ENCODE measurements around the gene SLC16A11. TPM values are rescaled to one million over a fixed set of nuclear protein-coding genes. Genes with fewer than 3 reads are reported as not detected.

The SLC16A11 gene
- total RNA-seq, 4 donors from 2014 or later = 1.2 to 2.2 TPM; not detected in 2

- TF ChIP-seq EP300 (IDR thresholded peaks at IDR 0.05; ENCODE audit: low read depth) = no peak
- peak; percentile 91 to 98 (median 95) for TF ChIP-seq CTCF (IDR thresholded peaks at IDR 0.05)
- TF ChIP-seq POLR2AphosphoS5 (IDR thresholded peaks at IDR 0.05) = peak in 1 of 3 donors; percentile 28
- intact Hi-C loops (cut with DNase I; ENCODE audit: low total_unique reads) = no loop called here
Measured at GRCh38 chr17:7021993-7022778, 21.7 kb downstream of the SLC16A11 start.

GRCh38 chr17:7020894-7021664, 22.8 kb downstream of the SLC16A11 start:
- H3K4me1 ChIP-seq = peaks cover 14 to 50% (median 32%) of the 10 kb centered on the region in 4 donors
- TF ChIP-seq EP300 (IDR thresholded peaks at IDR 0.05; ENCODE audit: low read depth) (no peak), POLR2A (IDR thresholded peaks at IDR 0.05) (no peak), POLR2AphosphoS5 (IDR thresholded peaks at IDR 0.05) (no peak), CTCF (IDR thresholded peaks at IDR 0.05) (no peak)

More at GRCh38 chr17:7021993-7022778, 21.7 kb downstream of the SLC16A11 start:
- H3K27ac ChIP-seq = peak overlapping the region; percentile 56 to 69 (median 66)
- H3K9me3 ChIP-seq = no peaks in the 10 kb centered on the region
- H3K36me3 ChIP-seq = no peaks in the 10 kb centered on the region
- peak overlapping the region in 2 of 4 donors; percentile 19 to 31 for H3K4me3 ChIP-seq
- WGBS, 2 donors (ENCODE audit: low coverage in 1 of 2) = 2% methylated on average over 50 of the region's 53 CpGs; no CpG with 5 or more reads in 1 of the 2 donors
- peak; percentile 86 for DNase-seq
- H3K4me1 ChIP-seq = peaks cover 14 to 39% (median 31%) of the 10 kb centered on the region in 4 donors
- in situ Hi-C loops (cut with MboI; ENCODE audit: low pct_ligation_motif_present in 1 of 4, low pct_unique_long_range_greater_than_20kb in 1 of 4, low sequenced_read_pairs in 3 of 4) = loop anchor here in 2 of 4 donors (25.0 kb wide), 2 partner anchors 360 to 385 kb away; partner anchors contain the start of genes C17orf100 (in 1 of the 2), KIAA0753 (in 1 of the 2), MED31 (in 1 of the 2) and TXNDC17 (in 1 of the 2)
- H3K27me3 ChIP-seq = peaks cover 12% of the 10 kb centered on the region

GRCh38 chr17:7019839-7020519, 23.9 kb downstream of the SLC16A11 start:
- peaks cover 12% of the 10 kb centered on the region for H3K27me3 ChIP-seq
- peaks cover 14 to 61% (median 41%) of the 10 kb centered on the region in 4 donors for H3K4me1 ChIP-seq
- TF ChIP-seq POLR2AphosphoS5 (IDR thresholded peaks at IDR 0.05) (no peak), POLR2A (IDR thresholded peaks at IDR 0.05) (no peak), EP300 (IDR thresholded peaks at IDR 0.05; ENCODE audit: low read depth) (no peak), CTCF (IDR thresholded peaks at IDR 0.05) (no peak)
- H3K9me3 ChIP-seq = no peaks in the 10 kb centered on the region
- H3K36me3 ChIP-seq = no peaks in the 10 kb centered on the region
- intact Hi-C loops (cut with DNase I; ENCODE audit: low total_unique reads) (no loop called here), in situ Hi-C loops (cut with MboI; ENCODE audit: low pct_ligation_motif_present in 1 of 4, low pct_unique_long_range_greater_than_20kb in 1 of 4, low sequenced_read_pairs in 3 of 4) (loop anchor here in 2 of 4 donors (25.0 kb wide), 2 partner anchors 358 to 383 kb away; partner anchors contain the start of genes C17orf100 (in 1 of the 2), KIAA0753 (in 1 of the 2), MED31 (in 1 of the 2) and TXNDC17 (in 1 of the 2))
- H3K4me3 ChIP-seq = peak overlapping the region; percentile 37 to 49 (median 41)
- DNase-seq = peak; percentile 68
- WGBS, 2 donors (ENCODE audit: low coverage in 1 of 2) = 10 to 16% methylated on average over 2 to 16 of the region's 16 CpGs
- peak overlapping the region; percentile 74 to 98 (median 89) for H3K27ac ChIP-seq

More at GRCh38 chr17:7020894-7021664, 22.8 kb downstream of the SLC16A11 start:
- 60 to 89% methylated on average over 3 to 11 of the region's 11 CpGs for WGBS, 2 donors (ENCODE audit: low coverage in 1 of 2)
- Histone ChIP-seq H3K36me3 (no peaks in the 10 kb centered on the region), H3K27me3 (peaks cover 12% of the 10 kb centered on the region), H3K27ac (peak overlapping the region; percentile 56 to 69 (median 62)), H3K9me3 (no peaks in the 10 kb centered on the region), H3K4me3 (no peak overlapping the region)
- intact Hi-C loops (cut with DNase I; ENCODE audit: low total_unique reads) (no loop called here), in situ Hi-C loops (cut with MboI; ENCODE audit: low pct_ligation_motif_present in 1 of 4, low pct_unique_long_range_greater_than_20kb in 1 of 4, low sequenced_read_pairs in 3 of 4) (loop anchor here in 2 of 4 donors (25.0 kb wide), 2 partner anchors 359 to 384 kb away; partner anchors contain the start of genes C17orf100 (in 1 of the 2), KIAA0753 (in 1 of the 2), MED31 (in 1 of the 2) and TXNDC17 (in 1 of the 2))
- no peak for DNase-seq
